ENCODE results near the gene ABHD12B.

- TF ChIP-seq CTCF (IDR thresholded peaks at IDR 0.05) = no peak
- TF ChIP-seq ZFX (IDR thresholded peaks at IDR 0.05; ENCODE audit: borderline replicate concordance) = no peak
These were observed 17.3 kb upstream of the ABHD12B start for GRCh38 chr14:50854521-50854920.

Measured in 22Rv1 (cell line).